HCT116 (cell line): Measurements from ENCODE around the gene NHSL1. TPM values are rescaled to one million over a fixed set of nuclear protein-coding genes. Genes with fewer than 3 reads are reported as not detected.

ENCODE experiments used
- ATAC-seq: fragments of 200-7000 bp; cut with Tn5 transposase; 2 replicates; pipeline ENCODE4 v1.9.1; 2020; ENCODE audit warnings: mild to moderate bottlenecking, moderate library complexity
- BruUV-seq: library from RNA; stranded (reverse); fragments of 400-500 nt; replicated peaks from 2 replicates; lab custom pipeline; 2021; lab: Mats Ljungman, UMichigan
- CTCF ChIA-PET: fragments of 300-600 bp; sonication (Branson Sonifier 250); formaldehyde crosslinking; loops from one replicate; lab custom pipeline; 2021; ENCODE audit warnings: antibody characterized with exemption; lab: Charles Lee
- POLR2A ChIA-PET: fragments of 300-600, 350-600 bp; sonication (Branson Sonifier 250); formaldehyde crosslinking; loops from one replicate; lab custom pipeline; 2021; ENCODE audit warnings: antibody characterized with exemption; lab: Charles Lee
- RAD21 ChIA-PET, 2 experiments: fragments of 300-600 bp; sonication (Branson Sonifier 250); formaldehyde crosslinking; loops; one replicate each; lab custom pipeline; 2023; ENCODE audit warnings: low total read pairs in 2 of 2; ENCODE audit not compliant: uncharacterized antibody in 2 of 2, unreplicated experiment in 2 of 2, low non-redundant PET in 1 of 2; lab: Charles Lee
- DNase-seq: peaks from one replicate; pipeline ENCODE4 v3.0.0-alpha.2; 2010; ENCODE audit warnings: low read depth, low spot score
- H2AFZ ChIP-seq: fragments of 200-600 bp; shearing (Covaris generic), sonication (generic); 2 replicates; pipeline ENCODE4 v1.6.1; 2017; ENCODE audit warnings: low read depth, mixed run types, mixed read lengths, antibody characterized with exemption, low read length; ENCODE audit not compliant: poor library complexity, severe bottlenecking
- H3K27ac ChIP-seq: 2 replicates; pipeline ENCODE4 v1.5.1; 2012; ENCODE audit warnings: low read depth, low read length
- H3K27me3 ChIP-seq: fragments of 200-600 bp; sonication (generic); 2 replicates; pipeline ENCODE4 v1.6.1; 2016; ENCODE audit warnings: mixed run types, low read length, mixed read lengths; ENCODE audit not compliant: insufficient read depth
- H3K36me3 ChIP-seq, 2 experiments: fragments of 200-500 bp in 1 of 2; fragments of 200-600 bp in 1 of 2; sonication (Bioruptor generic) in 1 of 2; sonication (generic) in 1 of 2; 2 replicates each; pipeline versions ENCODE4 v1.5.1 to v1.6.1; 2014 to 2016; ENCODE audit warnings: low read length in 2 of 2, inconsistent platforms in 1 of 2, mixed read lengths in 1 of 2, mixed run types in 1 of 2; ENCODE audit not compliant: insufficient read depth in 2 of 2, control insufficient read depth in 1 of 2
- H3K4me1 ChIP-seq, 2 experiments: fragments of 200-600 bp in 1 of 2; sonication (generic) in 1 of 2; 2 replicates each; pipeline versions ENCODE4 v1.5.1 to v1.6.1; 2012 to 2017; ENCODE audit warnings: low read length in 2 of 2, inconsistent platforms in 1 of 2, mild to moderate bottlenecking in 1 of 2, mixed read lengths in 1 of 2, mixed run types in 1 of 2, moderate library complexity in 1 of 2; ENCODE audit not compliant: insufficient read depth in 2 of 2, control insufficient read depth in 1 of 2
- H3K4me2 ChIP-seq: fragments of 200-600 bp; sonication (generic); 2 replicates; pipeline ENCODE4 v1.6.1; 2017; ENCODE audit warnings: mixed run types, low read length, mixed read lengths
- H3K4me3 ChIP-seq, 2 experiments: fragments of 200-600 bp in 1 of 2; sonication (generic) in 1 of 2; replicated peaks in 1 of 2; 2 replicates each; pipeline ENCODE4 v1.5.1; 2011 to 2016; ENCODE audit warnings: low read length in 2 of 2, control low read depth in 1 of 2, low read depth in 1 of 2, mild to moderate bottlenecking in 1 of 2, mixed read lengths in 1 of 2, mixed run types in 1 of 2
- H3K79me2 ChIP-seq: fragments of 200-600 bp; sonication (generic); 2 replicates; pipeline ENCODE4 v1.6.1; 2017; ENCODE audit warnings: mild to moderate bottlenecking, mixed run types, low read length, moderate library complexity, mixed read lengths; ENCODE audit not compliant: insufficient read depth
- H3K9ac ChIP-seq: fragments of 200-600 bp; sonication (generic); 2 replicates; pipeline ENCODE4 v1.6.1; 2016; ENCODE audit warnings: low read length, mixed read lengths
- H3K9me2 ChIP-seq: fragments of 200-600 bp; sonication (generic), shearing (Covaris generic); 2 replicates; pipeline ENCODE4 v1.6.1; 2017; ENCODE audit warnings: mixed run types, mild to moderate bottlenecking, moderate library complexity; ENCODE audit not compliant: insufficient read depth
- H3K9me3 ChIP-seq, 2 experiments: fragments of 200-500 bp in 1 of 2; fragments of 200-600 bp in 1 of 2; sonication (Bioruptor generic) in 1 of 2; sonication (generic) in 1 of 2; 2 replicates each; pipeline ENCODE4 v1.6.1; 2014 to 2017; ENCODE audit warnings: low read length in 2 of 2, mixed read lengths in 2 of 2, inconsistent platforms in 1 of 2, low read depth in 1 of 2, mild to moderate bottlenecking in 1 of 2, mixed run types in 1 of 2, moderate library complexity in 1 of 2; ENCODE audit not compliant: control insufficient read depth in 1 of 2, insufficient read depth in 1 of 2
- H4K20me1 ChIP-seq: fragments of 200-600 bp; sonication (generic), shearing (Covaris generic); 2 replicates; pipeline ENCODE4 v1.6.1; 2017; ENCODE audit warnings: mixed run types, mild to moderate bottlenecking, moderate library complexity; ENCODE audit not compliant: insufficient read depth
- ATF3 ChIP-seq: IDR thresholded peaks from 2 replicates; pipeline ENCODE4 v1.6.1; 2012
- EGR1 ChIP-seq: IDR thresholded peaks from 2 replicates; pipeline ENCODE4 v1.6.1; 2012; ENCODE audit warnings: low read depth
- EZH2 ChIP-seq: fragments of 200-600 bp; sonication (generic); IDR thresholded peaks from 2 replicates; pipeline ENCODE4 v1.6.1; 2017; ENCODE audit warnings: antibody characterized with exemption, mixed run types
- FOSL1 ChIP-seq: IDR thresholded peaks from 2 replicates; pipeline ENCODE4 v1.6.1; 2012; ENCODE audit warnings: low read depth
- POLR2AphosphoS5 ChIP-seq: IDR thresholded peaks from 2 replicates; pipeline ENCODE4 v1.6.1; 2011; ENCODE audit warnings: mild to moderate bottlenecking, low read depth, low read length, moderate library complexity
- REST ChIP-seq: IDR thresholded peaks from 2 replicates; pipeline ENCODE4 v1.6.1; 2012; ENCODE audit warnings: low read depth
- ZFX ChIP-seq: fragments of 450-650 bp; IDR thresholded peaks from 2 replicates; pipeline ENCODE4 v1.6.1; 2017
- intact Hi-C: fragments of 100-400 bp; cut with micrococcal nuclease; formaldehyde crosslinking; loops from 2 replicates; pipeline ENCODE4 v1.10.0; 2022
- total RNA-seq: library from RNA; stranded (reverse); gene quantifications from one replicate; pipeline ENCODE4 v1.2.1, GENCODE V29; 2021; ENCODE audit not compliant: unreplicated experiment

The NHSL1 gene
- total RNA-seq, 1 experiment from 2014 or later = 15.4 TPM

- ChIA-PET RAD21 (no interaction called here), POLR2A (no interaction called here), CTCF (interaction anchor here (0.9 to 1.5 kb wide), 5 partner anchors 15 to 289 kb away, joined by 3 to 10 read pairs (median 5); no protein-coding TSS in a partner anchor)
- Histone ChIP-seq H4K20me1 (no peaks in the 10 kb centered on the region), H2AFZ (no peak overlapping the region), H3K9me3 (no peaks in the 10 kb centered on the region), H3K9me2 (no peaks in the 10 kb centered on the region), H3K27me3 (no peaks in the 10 kb centered on the region), H3K4me1 (peaks cover 8 to 20% of the 10 kb centered on the region in 2 experiments; a peak in 3 of 4 replicates), H3K4me2 (peak overlapping the region; percentile 79), H3K36me3 (peaks cover 19 to 25% of the 10 kb centered on the region in 2 experiments; a peak in 3 of 4 replicates), H3K79me2 (no peaks in the 10 kb centered on the region; the same call in 1 of the 2 replicates), H3K27ac (peak overlapping the region; percentile 80), H3K4me3 (peak overlapping the region; percentile 77 to 84), H3K9ac (peak overlapping the region; percentile 82)
- intact Hi-C loops = loop anchor here (1.0 to 2.0 kb wide), 3 partner anchors 116 to 404 kb away; no protein-coding TSS in a partner anchor
- BruUV-seq = no TSS peak
- DNase-seq (no peak), ATAC-seq (peak; percentile 5; the same call in 1 of the 2 replicates)
- TF ChIP-seq ZFX (peak; percentile 30), FOSL1 (no peak), POLR2AphosphoS5 (no peak), EZH2 (no peak), EGR1 (no peak), ATF3 (no peak), REST (no peak)
These were observed 94.5 kb downstream of the NHSL1 start for GRCh38 chr6:138404666-138405337.
